ENCODE results near the gene ATXN7L1. TPM values are rescaled to one million over a fixed set of nuclear protein-coding genes. Genes with fewer than 3 reads are reported as not detected.

The ATXN7L1 gene
- total RNA-seq, 2 experiments from 2014 or later, result 3.8 to 4.3 TPM

GRCh38 chr7:105815576-105815975 is 60.8 kb downstream of the ATXN7L1 start:
- ChIA-PET POLR2A (no interaction called here), CTCF (no interaction called here)

GRCh38 chr7:105814481-105814880 is 61.9 kb downstream of the ATXN7L1 start:
- POLR2A ChIA-PET, result no interaction called here
- CTCF ChIA-PET, result no interaction called here

- ChIA-PET POLR2A (interaction anchor here (0.5 kb wide), 1 partner anchor 144 kb away, joined by 10 read pairs; no protein-coding TSS in a partner anchor), CTCF (interaction anchor here (0.6 kb wide), 1 partner anchor 174 kb away, joined by 3 read pairs; no protein-coding TSS in a partner anchor)
These were observed 65.1 kb downstream of the ATXN7L1 start for GRCh38 chr7:105811189-105811847.

GRCh38 chr7:105810556-105810955 is 65.8 kb downstream of the ATXN7L1 start:
- CTCF ChIA-PET, result interaction anchor here (0.6 kb wide), 1 partner anchor 175 kb away, joined by 3 read pairs; no protein-coding TSS in a partner anchor
- POLR2A ChIA-PET, result interaction anchor here (0.5 kb wide), 1 partner anchor 143 kb away, joined by 10 read pairs; no protein-coding TSS in a partner anchor

GRCh38 chr7:105808703-105809590 is 67.5 kb downstream of the ATXN7L1 start:
- CTCF ChIA-PET, result interaction anchor here (1.3 kb wide), 2 partner anchors 39 to 43 kb away, joined by 3 to 4 read pairs; no protein-coding TSS in a partner anchor
- POLR2A ChIA-PET, result no interaction called here

GRCh38 chr7:105808209-105808608 is 68.2 kb downstream of the ATXN7L1 start:
- ChIA-PET POLR2A (no interaction called here), CTCF (interaction anchor here (1.3 kb wide), 1 partner anchor 42 kb away, joined by 3 read pairs; no protein-coding TSS in a partner anchor)

- ChIA-PET CTCF (interaction anchor here (1.3 kb wide), 1 partner anchor 33 kb away, joined by 3 read pairs; no protein-coding TSS in a partner anchor), POLR2A (interaction anchor here (1.3 kb wide), 1 partner anchor 47 kb away, joined by 3 read pairs; no protein-coding TSS in a partner anchor)
These were observed 69.0 kb downstream of the ATXN7L1 start for GRCh38 chr7:105807448-105807762.

- ChIA-PET POLR2A (interaction anchor here (0.8 to 1.3 kb wide), 3 partner anchors 43 to 305 kb away, joined by 3 read pairs; partner anchors contain the start of gene SYPL1), CTCF (interaction anchor here (1.0 to 1.7 kb wide), 7 partner anchors 34 to 203 kb away, joined by 3 to 8 read pairs (median 3); no protein-coding TSS in a partner anchor)
These were observed 69.6 kb downstream of the ATXN7L1 start for GRCh38 chr7:105806592-105807447.

GRCh38 chr7:105805447-105806019 is 70.9 kb downstream of the ATXN7L1 start:
- CTCF ChIA-PET, result interaction anchor here (1.2 to 1.7 kb wide), 4 partner anchors 12 to 72 kb away, joined by 3 to 8 read pairs (median 4); no protein-coding TSS in a partner anchor
- POLR2A ChIA-PET, result interaction anchor here (0.7 kb wide), 1 partner anchor 10 kb away, joined by 3 read pairs; no protein-coding TSS in a partner anchor

GRCh38 chr7:105803429-105803736 is 73.0 kb downstream of the ATXN7L1 start:
- ChIA-PET POLR2A (no interaction called here), CTCF (no interaction called here)

- ChIA-PET POLR2A (no interaction called here), CTCF (no interaction called here)
These were observed 73.6 kb downstream of the ATXN7L1 start for GRCh38 chr7:105802604-105803428.

- POLR2A ChIA-PET, result interaction anchor here (0.6 kb wide), 1 partner anchor 9 kb away, joined by 3 read pairs; no protein-coding TSS in a partner anchor
- CTCF ChIA-PET, result interaction anchor here (1.6 kb wide), 1 partner anchor 242 kb away, joined by 4 read pairs; no protein-coding TSS in a partner anchor
These were observed 75.4 kb downstream of the ATXN7L1 start for GRCh38 chr7:105800849-105801534.

GRCh38 chr7:105800442-105800841 is 76.0 kb downstream of the ATXN7L1 start:
- ChIA-PET POLR2A (no interaction called here), CTCF (interaction anchor here (1.6 kb wide), 1 partner anchor 242 kb away, joined by 4 read pairs; no protein-coding TSS in a partner anchor)

GRCh38 chr7:105799677-105800076 is 76.7 kb downstream of the ATXN7L1 start:
- POLR2A ChIA-PET, result no interaction called here
- CTCF ChIA-PET, result interaction anchor here (1.6 kb wide), 1 partner anchor 243 kb away, joined by 4 read pairs; no protein-coding TSS in a partner anchor

GRCh38 chr7:105799006-105799405 is 77.4 kb downstream of the ATXN7L1 start:
- ChIA-PET CTCF (interaction anchor here (0.7 kb wide), 1 partner anchor 42 kb away, joined by 7 read pairs; no protein-coding TSS in a partner anchor), POLR2A (no interaction called here)

- CTCF ChIA-PET, result no interaction called here
These were observed 78.7 kb downstream of the ATXN7L1 start for GRCh38 chr7:105797652-105798051.

GRCh38 chr7:105796365-105796764 is 80.0 kb downstream of the ATXN7L1 start:
- ChIA-PET CTCF (interaction anchor here (1.0 kb wide), 1 partner anchor 14 kb away, joined by 3 read pairs; no protein-coding TSS in a partner anchor), POLR2A (no interaction called here)

More at GRCh38 chr7:105797652-105798051, 78.7 kb downstream of the ATXN7L1 start:
- POLR2A ChIA-PET, result no interaction called here

All from activated CD8-positive, alpha-beta memory T cell treated with anti-CD3 and anti-CD28 coated beads for 36 hours (primary cell).